ENCODE measurements around the gene PHF11.
"Not testable (repeated sequence)": the region's sequence is repeated elsewhere in the genome, so short reads cannot be mapped to it uniquely, and the experiment has no call there.

Gene PHF11

DNA sequence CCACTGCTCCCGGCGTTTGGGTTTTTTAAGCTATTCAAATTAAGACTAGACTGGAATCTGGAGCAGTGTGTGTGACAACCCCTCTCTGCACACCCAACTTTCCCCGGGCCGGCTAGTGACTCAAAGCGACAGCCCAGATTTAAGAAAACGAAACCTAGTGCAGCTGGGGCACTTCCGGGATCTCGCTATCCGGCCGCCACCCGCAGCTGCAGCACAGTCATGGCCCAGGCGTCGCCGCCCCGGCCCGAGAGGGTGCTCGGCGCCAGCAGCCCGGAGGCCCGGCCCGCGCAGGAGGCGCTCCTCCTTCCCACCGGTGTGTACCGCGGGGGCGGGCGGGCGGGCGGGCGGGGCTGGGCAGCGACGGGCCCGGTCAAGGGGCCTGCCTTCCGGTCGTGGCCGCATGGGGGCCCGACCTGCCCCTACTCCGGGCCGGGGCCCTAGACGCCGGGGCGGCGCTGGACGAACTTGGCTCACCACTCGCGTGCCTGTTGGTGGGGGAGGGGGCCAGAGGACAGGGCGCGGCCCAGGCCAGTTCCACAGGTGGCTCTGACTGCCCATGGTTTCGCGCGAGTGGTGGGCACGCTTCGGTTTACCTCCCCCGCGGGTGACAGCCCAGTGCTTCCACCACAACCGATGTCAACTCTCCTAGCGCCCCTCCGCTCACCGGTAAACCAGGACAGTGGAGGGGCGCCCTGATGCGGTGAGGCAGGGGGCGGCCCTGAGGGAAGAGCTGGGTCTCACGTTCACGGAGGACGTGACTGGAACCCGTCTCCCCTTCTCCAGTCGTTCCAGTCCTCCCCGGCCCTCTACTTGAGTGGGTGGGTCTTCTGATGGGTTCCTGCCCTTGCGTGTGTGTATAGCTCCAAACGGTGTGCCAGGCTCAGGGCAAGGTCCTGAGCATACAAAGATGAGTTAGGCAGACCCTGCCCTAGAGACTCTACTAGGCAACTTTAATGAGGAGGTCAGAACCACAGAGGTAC is at the start of gene PHF11:
Gene PHF11 (plus strand): TSS at position 171 of the 980 bp plus-strand sequence. CDS start 49 bp downstream, at position 220.
- no peak for FAIRE-seq

DNA sequence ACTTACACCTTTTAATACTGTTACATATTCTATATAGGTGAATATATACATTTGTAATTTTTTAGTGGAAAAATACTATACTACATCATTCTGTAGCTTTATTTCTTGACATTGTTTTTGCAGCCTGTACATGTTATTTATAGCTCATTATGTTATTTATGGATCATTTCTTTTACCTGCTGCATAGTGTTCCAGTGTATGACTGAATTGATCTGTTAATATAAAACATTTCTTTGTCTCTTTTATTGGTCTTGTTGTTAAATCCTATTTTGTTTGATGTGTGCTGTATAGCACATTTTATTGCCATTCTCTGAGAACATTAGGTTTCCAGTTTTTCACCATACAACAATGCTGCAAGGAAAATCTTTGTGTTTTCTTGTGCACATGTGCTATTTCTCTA is 49.3 kb upstream of the PHF11 start:
- FAIRE-seq, result no peak
- no peak for DNase-seq (ENCODE audit: low spot score)

More for the DNA sequence above, at the start of gene PHF11:
- peak; percentile 66 for DNase-seq (ENCODE audit: low spot score)

GRCh38 chr13:49448753-49449152 is 47.0 kb upstream of the PHF11 start:
- DNase-seq (ENCODE audit: low spot score) (no peak), FAIRE-seq (no peak)

GRCh38 chr13:49450105-49450819 is 45.5 kb upstream of the PHF11 start:
- FAIRE-seq, result no peak
- DNase-seq (ENCODE audit: low spot score), result no peak

DNA sequence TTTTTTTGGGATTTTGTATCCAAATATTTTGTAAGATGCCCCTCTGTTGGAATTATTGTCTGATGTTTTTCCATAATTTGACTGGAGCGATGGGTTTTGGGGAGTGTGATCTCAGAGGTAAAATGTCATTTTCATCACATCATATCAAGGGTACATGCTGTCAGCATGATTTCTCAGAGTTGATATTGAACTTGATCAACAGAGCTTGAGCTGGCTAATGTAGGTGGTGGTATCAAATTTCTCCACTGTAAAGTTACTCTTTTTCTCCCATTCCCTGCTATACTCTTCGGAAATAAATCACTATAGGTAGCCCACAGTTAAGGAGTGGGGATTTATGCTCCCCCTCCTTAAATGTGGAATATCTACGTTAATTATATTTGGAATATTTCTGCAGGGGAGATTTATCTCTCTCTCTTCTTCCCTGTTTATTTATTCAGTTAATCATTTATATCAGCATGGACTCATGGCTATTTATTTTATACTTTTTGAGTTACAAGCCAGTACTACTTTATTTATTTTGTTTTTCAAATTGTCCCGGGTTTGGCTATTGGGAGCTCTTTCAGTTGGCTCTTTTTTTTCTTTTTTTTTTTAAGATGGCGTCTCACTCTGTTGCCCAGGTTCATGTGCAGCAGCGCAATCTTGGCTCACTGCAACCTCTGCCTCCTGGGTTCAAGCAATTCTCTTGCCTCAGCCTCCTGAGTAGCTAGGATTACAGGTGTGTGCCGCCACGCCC is 42.9 kb upstream of the PHF11 start:
- DNase-seq (ENCODE audit: low spot score) (no peak), FAIRE-seq (no peak)

DNA sequence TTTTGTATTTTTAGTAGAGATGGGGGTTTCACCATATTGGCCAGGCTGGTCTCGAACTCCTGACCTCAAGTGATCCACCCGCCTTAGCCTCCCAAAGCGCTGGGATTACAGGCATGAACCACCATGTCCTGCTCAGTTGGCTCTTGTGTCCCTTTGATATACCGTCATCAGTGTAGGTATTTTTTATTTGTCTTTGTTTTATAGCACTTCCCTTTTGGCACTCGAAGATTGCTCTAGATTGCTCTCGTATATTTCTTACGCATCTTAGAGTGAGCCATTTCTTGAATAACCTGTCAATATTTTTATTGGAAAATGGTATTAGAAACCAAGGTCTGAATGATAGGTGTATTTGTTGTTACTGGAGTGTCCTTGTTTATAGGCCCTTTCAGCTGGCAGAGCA is 42.3 kb upstream of the PHF11 start:
- FAIRE-seq (no peak), DNase-seq (ENCODE audit: low spot score) (no peak)

- DNase-seq (ENCODE audit: low spot score), result no peak
- FAIRE-seq, result no peak
Observed at GRCh38 chr13:49454388-49455006, 41.3 kb upstream of the PHF11 start.

DNA sequence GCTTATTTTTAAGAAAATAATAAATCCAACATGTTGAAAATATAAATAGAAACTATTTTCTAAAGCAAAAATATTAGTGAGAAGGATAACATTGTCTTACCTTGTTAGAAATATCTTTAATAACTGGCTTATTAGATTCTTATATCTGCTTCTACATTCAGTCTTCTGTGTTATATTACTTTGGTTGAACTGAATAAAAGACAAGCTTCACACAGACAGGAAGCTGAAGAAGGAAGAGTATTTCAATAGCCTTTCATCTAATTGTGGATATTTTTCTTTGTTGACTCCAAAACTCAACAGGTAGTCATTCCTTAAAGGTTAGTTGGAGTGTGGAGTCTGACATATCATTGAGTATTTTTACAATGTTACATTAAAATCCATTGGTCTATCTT is 40.8 kb upstream of the PHF11 start:
- DNase-seq (ENCODE audit: low spot score) (no peak), FAIRE-seq (no peak)

DNA sequence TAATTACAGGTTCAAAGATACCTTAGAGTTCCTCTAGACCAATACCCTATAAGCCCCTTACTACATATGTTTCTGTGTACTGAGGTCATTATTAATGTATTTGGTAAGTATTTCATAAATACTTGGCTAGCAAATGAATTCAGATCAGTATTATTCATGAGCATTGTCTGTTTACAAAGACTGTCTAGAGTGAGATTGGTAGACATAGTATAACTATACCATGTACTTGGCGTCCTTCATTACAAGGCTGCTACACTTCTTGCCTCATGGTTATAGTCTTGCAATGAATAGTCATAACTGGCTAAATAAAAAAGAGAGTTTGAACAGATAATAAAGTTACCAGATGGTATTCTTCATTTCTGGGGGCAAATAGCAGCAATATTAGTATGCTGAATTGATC is 39.6 kb upstream of the PHF11 start:
- FAIRE-seq, result no peak
- no peak for DNase-seq (ENCODE audit: low spot score)

DNA sequence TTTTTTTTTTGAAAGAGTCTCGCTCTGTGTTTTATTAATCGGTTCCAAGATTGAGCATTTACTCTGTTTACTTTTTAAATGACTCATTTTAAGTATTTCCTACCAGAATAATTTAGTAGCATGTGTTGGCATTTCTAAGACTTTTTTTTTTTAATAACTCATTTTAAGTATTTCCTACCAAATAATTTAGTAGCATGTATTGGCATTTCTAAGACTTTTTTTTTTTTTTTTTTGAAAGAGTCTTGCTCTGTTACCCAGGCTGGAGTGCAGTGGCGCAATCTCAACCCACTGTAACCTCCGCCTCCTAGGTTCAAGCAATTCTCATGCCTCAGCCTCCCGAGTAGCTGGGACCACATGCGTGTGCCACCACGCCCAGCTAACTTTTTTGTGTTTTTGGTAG is 38.5 kb upstream of the PHF11 start:
- FAIRE-seq, result no peak
- DNase-seq (ENCODE audit: low spot score), result no peak

DNA sequence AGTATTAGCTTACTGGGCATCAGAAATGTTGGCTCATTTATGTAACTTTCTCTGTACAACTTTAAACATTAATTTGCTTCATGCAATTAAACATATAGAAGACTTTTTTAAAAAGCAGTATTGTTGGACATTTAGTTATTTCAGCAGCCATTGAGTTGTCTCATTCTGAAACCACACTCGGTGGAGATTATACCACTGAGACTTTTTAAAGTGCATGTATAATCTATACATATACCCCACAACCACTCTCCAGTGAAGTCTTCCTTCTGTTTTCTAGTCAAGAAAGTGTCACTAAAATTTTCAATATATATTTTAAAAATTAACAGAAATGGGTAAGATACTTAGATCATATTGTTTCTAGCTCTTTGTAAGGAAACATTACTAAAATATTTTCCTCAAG is 36.2 kb upstream of the PHF11 start:
- DNase-seq (ENCODE audit: low spot score) (no peak), FAIRE-seq (no peak)

DNA sequence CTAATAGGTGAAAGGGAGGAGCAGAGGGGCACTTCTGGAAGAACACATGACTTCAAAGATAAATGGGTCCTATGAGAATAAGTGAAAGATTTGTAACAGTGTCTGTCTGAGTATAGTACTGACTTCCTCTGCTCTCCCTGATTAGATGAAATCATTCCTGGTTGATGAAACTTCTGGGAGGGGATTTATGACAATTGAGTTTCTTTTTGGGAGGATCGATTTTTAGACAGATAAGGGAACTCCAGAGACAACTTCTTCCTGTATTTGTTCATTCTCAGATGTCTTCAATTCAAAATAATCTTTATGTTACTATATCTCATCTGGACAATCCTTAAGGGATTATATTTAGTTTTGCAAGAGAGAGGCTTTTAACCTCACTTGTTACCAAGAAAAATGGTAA is 31.7 kb upstream of the PHF11 start:
- DNase-seq (ENCODE audit: low spot score) (no peak), FAIRE-seq (no peak)

DNA sequence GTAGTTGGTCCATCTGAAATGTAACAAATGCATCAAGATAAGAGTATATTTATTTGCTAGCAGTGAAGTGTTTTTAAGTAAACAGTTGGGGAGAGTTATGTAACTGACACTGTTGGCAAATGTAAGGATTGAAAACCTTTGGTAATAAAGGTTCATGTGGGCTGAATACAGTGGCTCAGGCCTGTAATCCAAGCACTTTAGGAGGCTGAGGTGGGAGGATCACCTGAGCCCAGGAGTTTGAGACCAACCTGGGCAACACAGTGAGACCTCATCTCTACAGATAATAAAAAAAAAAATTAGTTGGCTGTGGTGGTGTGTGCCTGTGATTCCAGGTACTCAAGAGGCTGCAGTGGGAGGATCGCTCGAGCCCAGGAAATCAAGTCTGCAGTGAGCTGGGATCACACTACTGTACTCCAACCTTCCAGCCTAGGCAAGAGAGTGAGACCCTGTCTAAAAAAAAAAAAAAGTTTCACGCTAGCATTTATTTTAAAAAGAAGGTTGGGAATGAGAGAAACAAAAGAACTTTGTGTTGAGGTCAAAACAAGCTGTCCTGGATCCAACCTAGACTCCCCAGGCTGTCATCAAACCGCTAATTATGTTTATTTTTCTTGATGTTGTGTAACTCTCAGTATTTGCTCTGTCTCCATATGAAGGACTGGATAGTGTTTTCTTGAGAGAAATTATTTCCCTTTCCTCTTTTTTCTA is 31.0 kb upstream of the PHF11 start:
- FAIRE-seq (no peak), DNase-seq (ENCODE audit: low spot score) (no peak)

DNA sequence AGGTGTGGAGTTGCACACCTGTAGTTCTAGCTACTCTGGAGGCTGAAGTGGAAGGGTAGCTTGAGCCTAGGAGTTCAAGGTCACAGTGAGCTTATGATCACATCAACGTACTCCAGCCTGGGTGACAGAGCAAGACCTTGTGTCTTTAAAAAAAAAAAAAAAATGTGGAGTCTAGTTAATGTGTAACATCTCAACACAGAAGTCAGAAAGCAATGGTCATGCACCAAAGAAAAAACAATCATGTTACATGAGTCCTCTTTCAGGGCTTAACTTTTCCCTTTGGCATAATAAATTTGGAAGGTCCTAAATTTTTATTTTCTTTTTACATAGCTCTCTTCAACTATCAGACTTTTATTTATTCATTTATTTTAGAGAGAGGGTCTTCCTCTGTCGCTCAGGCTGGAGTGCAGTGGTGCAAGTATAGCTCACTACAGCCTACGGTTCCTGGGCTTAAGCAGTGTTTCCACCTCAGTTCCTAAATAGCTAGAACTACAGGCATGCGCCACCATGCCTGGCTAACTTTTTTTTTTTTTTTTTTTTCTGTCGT is 29.4 kb upstream of the PHF11 start:
- FAIRE-seq, result no peak
- DNase-seq (ENCODE audit: low spot score), result no peak

DNA sequence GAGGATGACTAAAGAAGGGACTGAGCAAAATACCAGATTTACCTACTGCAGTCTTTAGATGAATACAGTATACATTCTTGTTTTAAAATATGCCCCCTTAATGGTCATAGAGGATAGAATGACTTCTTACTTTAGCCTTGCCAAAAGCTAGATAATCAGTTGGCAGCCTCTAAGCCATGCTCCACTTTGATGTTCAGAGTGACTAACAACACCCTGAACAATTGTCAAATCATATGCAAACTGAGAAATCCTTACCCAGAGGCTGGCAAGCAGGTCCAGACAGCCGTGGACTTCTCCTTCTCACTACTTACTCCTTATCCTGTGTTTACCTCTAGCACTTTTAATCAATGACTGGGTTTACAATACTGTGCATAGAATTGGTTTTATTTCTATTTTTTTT is 23.6 kb upstream of the PHF11 start:
- no peak for FAIRE-seq
- DNase-seq (ENCODE audit: low spot score), result no peak

DNA sequence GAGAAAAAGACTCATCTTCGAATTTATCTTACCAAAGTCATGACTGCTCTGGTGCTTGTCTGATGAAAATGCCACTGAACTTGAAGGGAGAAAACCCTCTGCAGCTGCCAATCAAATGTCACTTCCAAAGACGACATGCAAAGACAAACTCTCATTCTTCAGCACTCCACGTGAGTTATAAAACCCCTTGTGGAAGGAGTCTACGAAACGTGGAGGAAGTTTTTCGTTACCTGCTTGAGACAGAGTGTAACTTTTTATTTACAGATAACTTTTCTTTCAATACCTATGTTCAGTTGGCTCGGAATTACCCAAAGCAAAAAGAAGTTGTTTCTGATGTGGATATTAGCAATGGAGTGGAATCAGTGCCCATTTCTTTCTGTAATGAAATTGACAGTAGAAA is 19.2 kb upstream of the PHF11 start:
- no peak for FAIRE-seq

DNA sequence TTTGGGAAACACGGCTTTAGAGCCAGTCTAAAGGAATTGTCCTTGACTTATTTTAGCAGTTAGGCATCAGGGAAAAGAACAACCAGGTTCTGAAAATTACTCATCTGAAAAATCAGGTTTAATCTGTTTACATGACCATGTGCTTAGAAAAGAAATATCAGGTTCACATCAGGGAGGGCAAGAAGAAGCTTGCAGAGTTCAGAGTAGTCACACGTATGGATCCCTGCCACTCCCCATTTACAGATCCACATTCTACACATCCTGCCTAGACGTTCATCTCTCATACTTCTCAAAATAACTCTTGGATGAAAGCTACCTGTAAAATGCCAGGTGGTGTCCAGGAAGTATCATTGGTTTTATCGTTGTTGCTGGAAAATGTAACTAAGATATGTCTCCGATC is 14.0 kb upstream of the PHF11 start:
- DNase-seq (ENCODE audit: low spot score) (no peak), FAIRE-seq (no peak)

More for the DNA sequence above, 19.2 kb upstream of the PHF11 start:
- no peak for DNase-seq (ENCODE audit: low spot score)

DNA sequence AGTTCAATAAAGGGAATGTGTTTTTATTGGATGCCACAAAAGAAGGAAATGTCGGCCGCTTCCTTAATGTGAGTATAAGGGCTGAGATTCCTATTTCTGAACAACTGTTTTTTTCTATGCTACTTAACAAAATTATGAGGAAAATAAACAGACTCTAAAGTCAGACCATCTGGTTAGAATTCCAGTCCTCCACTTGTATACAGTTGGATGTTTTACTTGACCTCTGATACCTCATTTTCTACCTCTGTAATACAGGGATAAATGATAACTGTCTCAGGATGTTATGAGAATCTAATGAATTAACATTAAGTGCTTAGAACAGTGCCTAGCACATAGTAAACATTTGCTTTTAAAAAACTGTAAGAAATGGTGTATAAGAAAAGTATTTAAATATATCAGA is 7.2 kb upstream of the PHF11 start:
- FAIRE-seq (no peak), DNase-seq (ENCODE audit: low spot score) (no peak)

- no peak for FAIRE-seq
- no peak for DNase-seq (ENCODE audit: low spot score)
Observed at GRCh38 chr13:49494645-49495044, 1.1 kb upstream of the PHF11 start.

DNA sequence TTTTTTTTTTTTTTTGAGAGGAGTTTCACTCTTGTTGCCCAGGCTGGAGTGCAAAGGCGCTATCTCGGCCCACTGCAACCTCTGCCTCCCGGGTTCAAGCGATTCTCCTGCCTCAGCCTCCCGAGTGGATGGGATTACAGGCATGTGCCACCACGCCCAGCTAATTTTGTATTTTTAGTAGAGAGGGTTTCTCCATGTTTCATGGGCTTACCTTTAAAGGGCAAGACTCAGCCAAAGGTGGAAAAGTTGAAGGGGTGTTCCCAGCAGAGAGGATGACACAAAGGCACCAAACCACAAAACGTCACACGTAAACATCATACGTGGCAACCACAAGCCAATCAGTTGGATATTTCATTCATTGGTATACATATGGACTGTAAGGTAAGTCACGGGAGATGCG is 1.1 kb downstream of the PHF11 start:
- not testable (repeated sequence) for DNase-seq (ENCODE audit: low spot score); FAIRE-seq

All from urothelium cell line (cell line).